Activated CD8-positive, alpha-beta memory T cell treated with anti-CD3 and anti-CD28 coated beads, Interleukin-2, amount 50 U/mL, for 48 hours (primary cell): ENCODE data around the gene ZNF700.
A peak's percentile ranks its signal among the peaks of the same experiment; 100 is the strongest.
"Not testable (repeated sequence)": the region's sequence is repeated elsewhere in the genome, so short reads cannot be mapped to it uniquely, and the experiment has no call there.

Source experiments
- DNase-seq: peaks from one replicate; pipeline ENCODE4 v3.0.0-alpha.2; 2020

ZNF700 gene

DNA sequence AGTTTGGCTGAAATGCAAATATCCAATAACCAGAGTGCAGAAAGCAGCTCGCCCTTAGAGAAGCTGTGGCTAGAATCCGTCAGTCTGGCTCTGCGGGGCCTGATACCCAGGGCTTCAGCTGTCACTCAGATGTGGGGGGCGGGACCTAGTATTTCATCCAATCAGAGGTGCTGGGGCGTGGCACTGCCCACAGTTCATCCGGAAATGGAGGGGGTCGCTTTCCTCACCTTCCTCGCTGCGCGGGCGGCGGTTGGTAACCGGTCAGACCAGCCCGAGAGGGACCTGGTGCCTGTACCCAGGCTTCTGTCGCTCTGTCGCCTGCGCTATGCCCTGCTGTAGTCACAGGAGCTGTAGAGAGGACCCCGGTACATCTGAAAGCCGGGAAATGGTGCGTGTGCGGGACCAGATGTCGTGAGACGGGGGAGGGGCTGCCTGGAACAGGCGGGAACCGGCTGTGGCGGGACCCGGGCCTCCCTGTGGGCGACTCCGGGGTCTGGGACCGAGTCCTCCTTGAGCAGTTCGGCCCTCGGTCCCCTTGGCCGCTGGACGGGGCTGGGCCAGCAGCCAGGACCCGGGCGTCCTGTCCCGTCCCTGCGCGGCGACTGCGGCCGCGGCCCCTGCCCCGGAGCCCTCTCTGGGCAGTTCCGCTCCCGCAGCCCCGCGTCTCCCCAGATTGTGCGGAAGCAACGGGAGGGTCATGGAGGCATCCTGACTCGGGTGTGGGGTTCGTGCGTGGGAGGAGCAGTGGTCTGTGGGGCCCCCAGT is at the start of gene ZNF700:
TSS of gene ZNF700 (plus strand) at position 222 of the 765 bp plus-strand sequence. CDS start at position 326, 104 bp downstream.
- peak; percentile 92 for DNase-seq

DNA sequence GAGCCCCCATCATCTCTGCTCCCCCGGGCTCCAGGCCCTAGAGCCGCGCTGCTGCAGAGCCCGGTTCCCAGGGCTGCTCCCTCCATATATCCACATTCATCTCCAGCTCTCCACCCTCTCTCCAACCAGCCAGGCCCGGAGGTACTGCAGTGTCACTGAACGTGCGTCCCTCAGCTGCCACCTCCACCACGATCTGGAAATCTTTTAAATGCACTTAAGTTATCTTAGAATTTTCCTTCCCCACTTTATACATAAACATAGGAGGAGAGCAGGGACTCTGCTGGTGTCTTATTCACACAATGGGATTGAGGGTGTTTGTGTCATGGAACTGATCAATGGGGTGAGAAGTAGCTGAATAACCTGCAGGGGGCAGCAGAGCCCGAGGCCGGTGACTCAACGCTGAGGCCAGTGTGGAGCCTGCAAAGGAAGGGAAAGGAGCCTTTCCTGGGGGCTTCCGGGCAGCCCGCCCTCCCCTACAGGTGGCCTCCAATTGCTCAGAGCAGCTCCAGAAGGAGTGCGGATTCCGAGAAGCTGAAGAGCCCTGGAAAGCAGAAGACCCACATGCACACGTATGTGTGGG is 45.1 kb upstream of the ZNF700 start:
- DNase-seq = peak; percentile 75

DNA sequence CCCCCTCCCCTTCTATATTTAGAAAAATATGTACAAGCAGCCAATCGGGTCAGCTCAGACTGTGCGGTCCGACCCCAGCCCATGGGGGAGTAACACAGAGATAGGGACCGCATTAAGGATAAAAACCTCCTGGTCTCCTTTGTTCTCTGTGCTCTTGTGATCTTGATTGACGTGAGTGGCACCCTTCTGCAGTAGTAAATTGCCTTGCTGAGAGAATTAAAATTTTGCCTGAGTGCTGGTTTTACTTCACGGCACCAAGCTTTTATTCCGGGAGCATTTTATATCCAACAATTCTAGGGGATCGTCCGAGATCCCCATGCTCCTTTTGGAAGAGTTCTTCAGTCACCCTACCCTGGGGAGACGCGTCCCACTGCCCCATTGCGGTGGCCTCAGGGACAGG is 44.3 kb upstream of the ZNF700 start:
- DNase-seq = no peak

DNA sequence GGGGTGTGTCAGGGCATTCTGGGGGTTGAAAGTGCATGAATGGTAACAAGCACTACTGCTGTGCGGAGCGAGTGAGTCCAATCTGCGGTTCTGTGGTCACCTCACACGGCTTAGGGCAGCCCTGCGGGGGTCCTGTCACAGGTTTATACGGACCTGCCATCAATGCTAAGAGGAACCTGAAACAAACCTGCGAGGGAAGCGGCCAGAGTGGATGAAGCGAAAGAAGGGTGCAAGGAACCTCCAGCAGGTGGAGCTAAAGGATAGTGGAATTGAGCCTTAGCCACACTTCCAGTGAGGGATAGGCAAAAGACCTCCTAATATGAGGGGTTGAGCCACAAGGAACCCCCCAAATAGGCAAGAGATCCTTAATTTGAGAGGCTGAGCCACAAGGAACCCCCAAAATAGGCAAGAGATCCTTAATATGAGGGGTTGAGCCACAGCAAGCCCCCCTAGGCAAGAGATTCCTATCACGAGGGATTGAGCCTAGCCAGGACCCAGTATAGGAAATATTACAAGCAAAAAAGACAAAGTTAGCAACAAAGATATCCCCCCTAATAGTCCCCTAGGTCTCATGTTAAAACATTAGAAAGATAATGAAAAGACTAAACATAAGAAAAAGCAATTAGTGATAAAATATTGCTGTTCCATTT is 43.6 kb upstream of the ZNF700 start:
- DNase-seq = peak; percentile 74

- DNase-seq = no peak
Measured at GRCh38 chr19:11882606-11883005, 42.3 kb upstream of the ZNF700 start.

- DNase-seq = no peak
Measured at GRCh38 chr19:11887234-11887610, 37.7 kb upstream of the ZNF700 start.

- DNase-seq = peak; percentile 83
Measured at GRCh38 chr19:11887611-11888531, 37.0 kb upstream of the ZNF700 start, which contains the start of gene ZNF69. ZNF69 (plus strand) TSS chr19:11887782; CDS start chr19:11887924, 142 bp downstream.

GRCh38 chr19:11889901-11890300 is 35.0 kb upstream of the ZNF700 start:
- not testable (repeated sequence) for DNase-seq

DNA sequence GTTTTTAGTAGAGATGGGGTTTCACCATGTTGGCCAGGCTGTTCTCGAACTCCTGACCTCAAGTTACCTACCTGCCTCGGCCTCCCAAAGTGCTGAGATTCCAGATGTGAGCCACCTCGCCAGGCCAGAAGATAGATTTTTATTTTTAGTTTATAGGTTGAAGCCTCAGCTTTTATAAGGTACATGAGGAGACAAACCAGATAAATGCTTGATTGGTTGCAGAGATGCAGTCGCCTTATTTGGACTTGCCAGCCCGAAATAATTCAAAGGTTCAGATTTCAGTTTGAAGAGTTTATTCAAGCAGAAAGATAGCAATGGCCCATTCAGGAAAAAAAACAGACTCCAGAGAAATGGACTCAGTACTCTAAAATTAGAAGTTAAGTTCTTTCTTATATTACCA is 34.3 kb upstream of the ZNF700 start:
- DNase-seq = no peak

- DNase-seq = no peak
Measured at GRCh38 chr19:11894851-11895250, 30.1 kb upstream of the ZNF700 start.

GRCh38 chr19:11902228-11902627 is 22.7 kb upstream of the ZNF700 start:
- DNase-seq = no peak

DNA sequence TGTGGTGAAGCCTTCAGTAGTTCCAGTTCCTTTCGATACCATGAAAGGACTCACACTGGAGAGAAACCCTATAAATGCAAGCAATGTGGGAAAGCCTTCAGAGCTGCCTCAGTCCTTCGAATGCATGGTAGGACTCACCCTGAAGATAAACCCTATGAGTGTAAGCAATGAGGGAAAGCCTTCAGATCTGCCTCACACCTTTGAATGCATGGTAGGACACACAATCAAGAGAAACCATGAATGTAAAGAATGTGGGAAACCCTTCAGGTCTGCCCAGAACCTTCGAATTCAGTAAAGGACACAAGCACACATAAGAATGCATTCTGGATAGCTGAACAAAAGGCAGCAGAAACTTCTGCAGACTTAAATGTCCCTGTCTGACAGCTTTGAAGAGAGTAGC is 19.0 kb upstream of the ZNF700 start:
- no peak for DNase-seq

DNA sequence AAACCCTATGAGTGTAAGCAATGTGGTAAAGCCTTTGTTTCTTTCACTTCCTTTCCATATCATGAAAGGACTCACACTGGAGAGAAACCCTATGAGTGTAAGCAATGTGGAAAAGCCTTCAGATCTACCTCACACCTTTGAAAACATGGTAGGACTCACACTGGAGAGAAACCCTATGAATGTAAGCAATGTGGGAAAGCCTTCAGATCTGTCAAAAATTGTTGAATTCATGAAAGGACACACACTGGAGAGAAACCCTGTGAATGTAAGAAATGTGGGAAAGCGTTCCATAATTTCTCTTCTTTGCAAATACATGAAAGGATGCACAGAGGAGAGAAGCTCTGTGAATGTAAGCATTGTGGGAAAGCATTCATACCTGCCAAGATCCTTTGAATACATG is 13.0 kb upstream of the ZNF700 start:
- DNase-seq = not testable (repeated sequence)

DNA sequence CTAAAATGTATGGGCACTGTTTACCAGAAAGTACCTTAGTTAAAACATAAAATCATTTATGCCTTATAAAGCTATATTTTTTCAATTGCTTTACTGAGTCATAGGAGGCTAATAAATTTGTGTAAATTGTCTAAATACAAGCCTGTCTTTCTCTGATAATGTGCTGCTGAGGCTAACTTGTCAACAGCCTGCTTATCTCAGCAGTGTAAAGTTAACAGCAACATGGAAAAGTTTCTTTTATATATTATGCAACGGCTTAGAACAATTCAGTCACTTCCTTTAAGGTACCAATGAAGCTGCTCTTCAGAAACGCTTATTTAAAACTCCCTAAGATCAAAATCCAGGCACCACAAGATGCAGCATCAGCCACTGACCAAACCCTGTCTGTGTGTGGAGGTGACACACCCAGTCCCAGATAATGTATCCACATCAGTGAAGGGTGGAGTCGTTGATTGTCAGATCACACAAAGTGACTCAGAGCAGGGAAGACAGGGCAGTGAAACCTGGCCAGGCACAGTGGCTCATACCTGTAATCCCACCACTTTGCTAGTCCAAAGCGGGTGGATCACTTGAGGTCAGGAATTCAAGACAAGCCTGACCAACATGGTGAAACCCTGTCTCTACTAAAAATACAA is 10.4 kb upstream of the ZNF700 start:
- not testable (repeated sequence) for DNase-seq

DNA sequence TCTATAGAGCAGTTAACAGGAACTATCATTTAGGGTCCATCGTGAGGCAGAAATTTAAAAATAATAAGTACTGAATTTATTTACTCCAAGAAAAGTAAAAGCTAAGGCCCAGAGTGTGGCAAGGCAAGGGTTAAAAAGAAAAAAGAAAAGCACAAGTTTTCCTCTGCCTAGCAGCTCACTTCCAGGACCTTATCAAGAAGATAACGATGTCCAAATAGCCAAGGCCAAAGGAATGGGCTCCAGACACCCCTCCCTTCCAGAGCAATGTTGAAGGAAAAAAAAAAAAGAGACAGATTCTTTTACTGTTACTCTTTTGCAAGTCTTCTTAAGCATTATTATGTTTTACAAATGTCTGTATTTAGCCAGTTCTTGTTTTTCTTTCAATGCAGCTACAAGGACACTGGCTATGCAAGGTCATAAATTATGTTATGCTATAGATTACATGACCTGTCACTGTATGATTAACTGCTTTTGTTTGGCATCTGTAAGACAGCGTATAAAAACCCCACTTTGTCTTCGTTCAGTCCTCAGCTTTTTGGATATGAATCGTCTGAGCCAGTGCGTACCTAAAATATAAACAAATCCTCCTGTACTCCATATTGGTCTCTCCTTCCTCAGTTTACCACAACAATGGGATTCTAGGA is 2.9 kb upstream of the ZNF700 start:
- DNase-seq = no peak

- DNase-seq = peak; percentile 51
Measured at GRCh38 chr19:11925651-11926187, 812 bp downstream of the ZNF700 start.

- DNase-seq = no peak
Measured at GRCh38 chr19:11927227-11927626, 2.3 kb downstream of the ZNF700 start.

- DNase-seq = no peak
Measured at GRCh38 chr19:11931051-11931450, 6.1 kb downstream of the ZNF700 start.

DNA sequence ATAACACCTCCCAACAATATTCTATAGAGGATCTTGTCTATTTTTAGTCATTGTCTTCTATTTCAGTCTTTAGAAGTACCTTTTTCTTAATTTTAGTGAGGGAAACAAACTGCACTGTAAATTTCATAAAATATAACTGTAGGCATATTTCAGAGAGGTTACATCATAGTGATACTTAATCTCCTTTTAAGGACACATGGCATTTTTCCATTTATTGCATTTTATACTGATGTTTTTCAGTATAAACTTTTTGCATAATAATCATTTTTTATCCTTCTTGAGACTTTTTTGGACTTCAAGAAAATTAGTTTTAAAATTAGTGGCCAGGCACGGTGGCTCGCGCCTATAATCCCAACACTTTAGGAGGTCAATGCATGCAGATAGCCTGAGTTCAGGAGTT is 6.6 kb downstream of the ZNF700 start:
- no peak for DNase-seq

GRCh38 chr19:11935829-11936228 is 10.9 kb downstream of the ZNF700 start:
- not testable (repeated sequence) for DNase-seq

- not testable (repeated sequence) for DNase-seq
Measured at GRCh38 chr19:11938383-11938782, 13.5 kb downstream of the ZNF700 start.
